Measurements from ENCODE around the gene WNT10A.
A peak's percentile ranks its signal among the peaks of the same experiment; 100 is the strongest.
"Not testable (repeated sequence)": the region's sequence is repeated elsewhere in the genome, so short reads cannot be mapped to it uniquely, and the experiment has no call there.

WNT10A gene

GRCh38 chr2:218880102-218880858 is at the start of gene WNT10A:
Gene WNT10A (plus strand): TSS chr2:218880852. CDS start chr2:218880996, 144 bp downstream.
- peak; percentile 90 for DNase-seq (ENCODE audit: low spot score)

GRCh38 chr2:218831378-218831990 is 49.2 kb upstream of the WNT10A start, which contains the start of gene PRKAG3:
Gene PRKAG3 (minus strand): TSS chr2:218831803.
- DNase-seq (ENCODE audit: low spot score): no peak

- DNase-seq (ENCODE audit: low spot score): no peak
Observed at GRCh38 chr2:218832081-218832480, 48.6 kb upstream of the WNT10A start.

- DNase-seq (ENCODE audit: low spot score): no peak
Observed at GRCh38 chr2:218832520-218832919, 48.1 kb upstream of the WNT10A start.

GRCh38 chr2:218833023-218833609 is 47.5 kb upstream of the WNT10A start:
- DNase-seq (ENCODE audit: low spot score): no peak

GRCh38 chr2:218834685-218835084 is 46.0 kb upstream of the WNT10A start:
- no peak for DNase-seq (ENCODE audit: low spot score)

- no peak for DNase-seq (ENCODE audit: low spot score)
Observed at GRCh38 chr2:218837495-218837894, 43.2 kb upstream of the WNT10A start.

GRCh38 chr2:218839430-218839829 is 41.2 kb upstream of the WNT10A start:
- no peak for DNase-seq (ENCODE audit: low spot score)

- no peak for DNase-seq (ENCODE audit: low spot score)
Observed at GRCh38 chr2:218839888-218840287, 40.8 kb upstream of the WNT10A start.

- not testable (repeated sequence) for DNase-seq (ENCODE audit: low spot score)
Observed at GRCh38 chr2:218844334-218844733, 36.3 kb upstream of the WNT10A start.

- DNase-seq (ENCODE audit: low spot score): not testable (repeated sequence)
Observed at GRCh38 chr2:218846963-218847362, 33.7 kb upstream of the WNT10A start.

- DNase-seq (ENCODE audit: low spot score): no peak
Observed at GRCh38 chr2:218849721-218850120, 30.9 kb upstream of the WNT10A start.

- DNase-seq (ENCODE audit: low spot score): no peak
Observed at GRCh38 chr2:218850796-218851195, 29.9 kb upstream of the WNT10A start.

GRCh38 chr2:218851286-218851685 is 29.4 kb upstream of the WNT10A start:
- no peak for DNase-seq (ENCODE audit: low spot score)

GRCh38 chr2:218852911-218853667 is 27.6 kb upstream of the WNT10A start:
- DNase-seq (ENCODE audit: low spot score): peak; percentile 71

- DNase-seq (ENCODE audit: low spot score): no peak
Observed at GRCh38 chr2:218853766-218854165, 26.9 kb upstream of the WNT10A start.

- no peak for DNase-seq (ENCODE audit: low spot score)
Observed at GRCh38 chr2:218854860-218855259, 25.8 kb upstream of the WNT10A start.

GRCh38 chr2:218855305-218856166 is 25.1 kb upstream of the WNT10A start:
- DNase-seq (ENCODE audit: low spot score): no peak

GRCh38 chr2:218856167-218856895 is 24.3 kb upstream of the WNT10A start:
- DNase-seq (ENCODE audit: low spot score): no peak

- DNase-seq (ENCODE audit: low spot score): no peak
Observed at GRCh38 chr2:218856896-218857243, 23.8 kb upstream of the WNT10A start.
